Adrenal gland (tissue), 12 donors: ENCODE data around the gene OTOS. TPM values are rescaled to one million over a fixed set of nuclear protein-coding genes. Genes with fewer than 3 reads are reported as not detected.

Source experiments
- DNase-seq, 7 donors: peaks; one replicate each; pipeline ENCODE4 v3.0.0-alpha.2; 2019 to 2020
- H3K27ac ChIP-seq, 5 donors: fragments of 200-600 bp; sonication (generic) in 4 of 5; 1 replicate in 3 of 5; 2 replicates in 2 of 5; pipeline versions ENCODE4 v1.5.1 to v1.8.0; 2016 to 2020; ENCODE audit warnings: mild to moderate bottlenecking in 1 of 5
- H3K27me3 ChIP-seq: fragments of 200-600 bp; 2 replicates; pipeline ENCODE4 v1.8.0; 2021
- H3K36me3 ChIP-seq, 2 donors: fragments of 200-600 bp; replicated peaks in 1 of 2; 1 replicate in 1 of 2; 2 replicates in 1 of 2; pipeline versions ENCODE4 v1.5.1 to v1.8.0; 2018 to 2022
- H3K4me1 ChIP-seq, 2 donors: fragments of 200-600 bp; replicated peaks in 1 of 2; 1 replicate in 1 of 2; 2 replicates in 1 of 2; pipeline versions ENCODE4 v1.5.1 to v1.8.0; 2018 to 2021
- H3K4me3 ChIP-seq, 4 donors: fragments of 200-600 bp; sonication (generic) in 3 of 4; one replicate each; pipeline ENCODE4 v1.5.1; 2016 to 2018
- H3K9me3 ChIP-seq, 3 donors: fragments of 200-600 bp; sonication (generic) in 1 of 3; replicated peaks in 1 of 3; 1 replicate in 2 of 3; 2 replicates in 1 of 3; pipeline versions ENCODE4 v1.5.1 to v1.8.0; 2016 to 2021
- POLR2A ChIP-seq, 2 donors: fragments of 450-650 bp; IDR thresholded peaks; one replicate each; pipeline ENCODE4 v1.6.1; 2017; ENCODE audit warnings: antibody characterized with exemption in 2 of 2, mild to moderate bottlenecking in 2 of 2, moderate library complexity in 1 of 2
- WGBS, 4 donors: extraction: QIAGEN DNeasy Blood & Tissue Kit in 2 of 4; methylation state at CpG; one replicate each; pipeline versions ENCODE4 v1.1.5 to v1.1.7; 2013 to 2017; 5-methylcytosine and 5-hydroxymethylcytosine counted together
- intact Hi-C, 2 donors: fragments of 100-400 bp; cut with DNase I; formaldehyde crosslinking; loops; one replicate each; pipeline versions ENCODE4 v1.14.1 to v1.15.0; 2022 to 2023
- polyA plus RNA-seq, 3 donors: library from polyadenylated mRNA; stranded (reverse); fragments of 200-250 nt in 2 of 3; fragments of 350-450 nt in 1 of 3; fragmentation: Illumina TruSeq in 1 of 3; extraction: RNeasy Lipid Tissue Mini Kit (QIAGEN cat#74804) in 1 of 3; gene quantifications; one replicate each; pipeline ENCODE4 v1.2.3, GENCODE V29; 2013 to 2014
- total RNA-seq, 9 donors: library from RNA; depleted of rRNA in 4 of 9; stranded (reverse); fragments of >200 nt in 4 of 9; fragments of 120-200 nt in 1 of 9; fragmentation: NEBNext Ultra II Directional in 1 of 9; extraction: Animal tissue kit (Norgen Biotek cat#: 25700) in 1 of 9; gene quantifications; one replicate each; pipeline versions ENCODE4 v1.1.0 to v1.2.4, GENCODE V29; 2013 to 2023
- TF ChIP-seq, protein P1 (sequence below), 6 experiments: fragments of 450-650 bp in 4 of 6; fragments of 200-600 bp in 2 of 6; sonication (generic) in 1 of 6; IDR thresholded peaks; 1 replicate in 5 of 6; 2 replicates in 1 of 6; pipeline versions ENCODE4 v1.5.1 to v1.8.0; 2016 to 2021; ENCODE audit warnings: antibody characterized with exemption in 6 of 6, mild to moderate bottlenecking in 2 of 6, moderate library complexity in 1 of 6
- donor health status: healthy with polysubstance abuse.
- donor health status: Bipolar disorder and iron deficiency.
- donor health status: DM: yes; HTN: yes; CAD: no.
- donor health status: DM: no; HTN: no; CAD: no.
- donor health status: DM: no; HTN: no; CAD: no.
- donor health status: DM: yes; HTN: yes; CAD: no.

OTOS gene
- total and polyA plus RNA-seq, 12 donors: not detected

GRCh38 chr2:240184656-240185055 lies 44.2 kb upstream of the OTOS start:
- H3K36me3 ChIP-seq: no peaks in the 10 kb centered on the region
- no peak for TF ChIP-seq POLR2A (IDR thresholded peaks at IDR 0.05)
- TF ChIP-seq, protein P1, sequence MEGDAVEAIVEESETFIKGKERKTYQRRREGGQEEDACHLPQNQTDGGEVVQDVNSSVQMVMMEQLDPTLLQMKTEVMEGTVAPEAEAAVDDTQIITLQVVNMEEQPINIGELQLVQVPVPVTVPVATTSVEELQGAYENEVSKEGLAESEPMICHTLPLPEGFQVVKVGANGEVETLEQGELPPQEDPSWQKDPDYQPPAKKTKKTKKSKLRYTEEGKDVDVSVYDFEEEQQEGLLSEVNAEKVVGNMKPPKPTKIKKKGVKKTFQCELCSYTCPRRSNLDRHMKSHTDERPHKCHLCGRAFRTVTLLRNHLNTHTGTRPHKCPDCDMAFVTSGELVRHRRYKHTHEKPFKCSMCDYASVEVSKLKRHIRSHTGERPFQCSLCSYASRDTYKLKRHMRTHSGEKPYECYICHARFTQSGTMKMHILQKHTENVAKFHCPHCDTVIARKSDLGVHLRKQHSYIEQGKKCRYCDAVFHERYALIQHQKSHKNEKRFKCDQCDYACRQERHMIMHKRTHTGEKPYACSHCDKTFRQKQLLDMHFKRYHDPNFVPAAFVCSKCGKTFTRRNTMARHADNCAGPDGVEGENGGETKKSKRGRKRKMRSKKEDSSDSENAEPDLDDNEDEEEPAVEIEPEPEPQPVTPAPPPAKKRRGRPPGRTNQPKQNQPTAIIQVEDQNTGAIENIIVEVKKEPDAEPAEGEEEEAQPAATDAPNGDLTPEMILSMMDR (IDR thresholded peaks at IDR 0.05): no peak
- no peaks in the 10 kb centered on the region for H3K4me1 ChIP-seq
- H3K9me3 ChIP-seq: no peaks in the 10 kb centered on the region
- H3K4me3 ChIP-seq: no peak overlapping the region
- WGBS, 4 donors: 68 to 77% (median 70%) methylated on average over 3 of the region's 3 CpGs
- intact Hi-C loops: no loop called here
- no peaks in the 10 kb centered on the region for H3K27me3 ChIP-seq
- H3K27ac ChIP-seq: no peak overlapping the region
- DNase-seq: no peak

- H3K27me3 ChIP-seq: no peaks in the 10 kb centered on the region
- no peak overlapping the region for H3K4me3 ChIP-seq
- no peak for DNase-seq
- 82 to 88% (median 85%) methylated on average over 9 to 13 of the region's 13 CpGs for WGBS, 4 donors
- TF ChIP-seq, protein P1 (IDR thresholded peaks at IDR 0.05): no peak
- no peak for TF ChIP-seq POLR2A (IDR thresholded peaks at IDR 0.05)
- no peaks in the 10 kb centered on the region for H3K9me3 ChIP-seq
- H3K27ac ChIP-seq: no peak overlapping the region
- intact Hi-C loops: no loop called here
- H3K4me1 ChIP-seq: no peaks in the 10 kb centered on the region
- H3K36me3 ChIP-seq: no peaks in the 10 kb centered on the region
Measured at GRCh38 chr2:240183875-240184590, 43.6 kb upstream of the OTOS start.

- TF ChIP-seq, protein P1 (IDR thresholded peaks at IDR 0.05): no peak
- no peak for TF ChIP-seq POLR2A (IDR thresholded peaks at IDR 0.05)
- DNase-seq: no peak
- Histone ChIP-seq H3K9me3 (no peaks in the 10 kb centered on the region), H3K36me3 (no peaks in the 10 kb centered on the region), H3K4me3 (no peak overlapping the region), H3K4me1 (no peaks in the 10 kb centered on the region), H3K27ac (no peak overlapping the region), H3K27me3 (no peaks in the 10 kb centered on the region)
- WGBS, 4 donors: 74 to 82% (median 77%) methylated on average over 17 to 22 of the region's 22 CpGs
- intact Hi-C loops: no loop called here
Measured at GRCh38 chr2:240183006-240183874, 42.8 kb upstream of the OTOS start.

GRCh38 chr2:240182476-240182875 lies 42.0 kb upstream of the OTOS start:
- TF ChIP-seq, protein P1 (IDR thresholded peaks at IDR 0.05): no peak
- no peak for TF ChIP-seq POLR2A (IDR thresholded peaks at IDR 0.05)
- no peak for DNase-seq
- Histone ChIP-seq H3K4me3 (no peak overlapping the region), H3K27me3 (no peaks in the 10 kb centered on the region), H3K36me3 (no peaks in the 10 kb centered on the region), H3K9me3 (no peaks in the 10 kb centered on the region), H3K27ac (no peak overlapping the region), H3K4me1 (no peaks in the 10 kb centered on the region)
- WGBS, 4 donors: 70 to 90% (median 87%) methylated on average over 2 to 4 of the region's 4 CpGs
- intact Hi-C loops: no loop called here
